WTC11 (cell line): ENCODE data around the gene LSM12. TPM values are rescaled to one million over a fixed set of nuclear protein-coding genes. Genes with fewer than 3 reads are reported as not detected.

Experiments used
- ATAC-seq: fragments of 200-7000 bp; cut with Tn5 transposase; 2 replicates; pipeline ENCODE4 v1.10.0; 2021; ENCODE audit warnings: mild to moderate bottlenecking, moderate library complexity
- CTCF ChIA-PET: fragments of 300-600 bp; sonication (Branson Sonifier 250); formaldehyde crosslinking; loops from one replicate; lab custom pipeline; 2021; ENCODE audit warnings: antibody characterized with exemption; lab: Charles Lee
- POLR2A ChIA-PET: fragments of 350-600 bp; sonication (Branson Sonifier 250); formaldehyde crosslinking; loops from one replicate; lab custom pipeline; 2021; ENCODE audit warnings: antibody characterized with exemption; lab: Charles Lee
- DNase-seq: peaks from one replicate; pipeline ENCODE4 v3.0.0; 2021; ENCODE audit warnings: low spot score
- H3K27ac Mint-ChIP-seq: 2 replicates; pipeline ENCODE4 v1.8.0; 2021; ENCODE audit warnings: mixed read lengths
- H3K27me3 Mint-ChIP-seq: 2 replicates; pipeline ENCODE4 v1.8.0; 2021; ENCODE audit warnings: low read depth, mild to moderate bottlenecking, moderate library complexity, mixed read lengths
- H3K36me3 Mint-ChIP-seq: 2 replicates; pipeline ENCODE4 v1.8.0; 2021; ENCODE audit warnings: mixed read lengths
- H3K4me1 Mint-ChIP-seq: 2 replicates; pipeline ENCODE4 v1.8.0; 2022; ENCODE audit warnings: mixed read lengths
- H3K4me3 Mint-ChIP-seq: 2 replicates; pipeline ENCODE4 v1.8.0; 2021; ENCODE audit warnings: mild to moderate bottlenecking, moderate library complexity, mixed read lengths
- H3K9me3 Mint-ChIP-seq: 2 replicates; pipeline ENCODE4 v1.8.0; 2021; ENCODE audit warnings: mixed read lengths
- AFF4 ChIP-seq: sonication (generic); formaldehyde crosslinking; IDR thresholded peaks from 2 replicates; pipeline ENCODE4 v1.8.1; 2023; ENCODE audit warnings: mild to moderate bottlenecking, missing genetic modification reagents, borderline replicate concordance
- CTCF ChIP-seq: fragments of 200-600 bp; IDR thresholded peaks from 2 replicates; pipeline ENCODE4 v1.8.0; 2022; ENCODE audit warnings: antibody characterized with exemption
- ESRRA ChIP-seq: sonication (generic); formaldehyde crosslinking; IDR thresholded peaks from 2 replicates; pipeline ENCODE4 v1.8.1; 2022; ENCODE audit warnings: mild to moderate bottlenecking, missing genetic modification reagents, borderline replicate concordance
- FOXP1 ChIP-seq: sonication (generic); formaldehyde crosslinking; IDR thresholded peaks from 2 replicates; pipeline ENCODE4 v1.8.0; 2022; ENCODE audit warnings: missing genetic modification reagents, mild to moderate bottlenecking, moderate library complexity, borderline replicate concordance
- FOXP4 ChIP-seq: sonication (generic); formaldehyde crosslinking; IDR thresholded peaks from 2 replicates; pipeline ENCODE4 v1.8.0; 2022; ENCODE audit warnings: mild to moderate bottlenecking, missing genetic modification reagents
- GABPB1 ChIP-seq: sonication (generic); formaldehyde crosslinking; IDR thresholded peaks from 2 replicates; pipeline ENCODE4 v1.8.1; 2023; ENCODE audit warnings: mild to moderate bottlenecking, missing genetic modification reagents
- GRHL2 ChIP-seq: fragments of 250-450 bp; sonication (Bioruptor Pico); IDR thresholded peaks from 2 replicates; pipeline ENCODE4 v1.8.0; 2022; ENCODE audit warnings: mild to moderate bottlenecking, moderate library complexity; ENCODE audit not compliant: insufficient replicate concordance, severe bottlenecking
- GTF2I ChIP-seq: fragments of 250-450 bp; sonication (Bioruptor Pico); conservative IDR thresholded peaks from 2 replicates; pipeline ENCODE4 v1.4.0; 2021; ENCODE audit warnings: mild to moderate bottlenecking
- HMGXB4 ChIP-seq: sonication (generic); formaldehyde crosslinking; IDR thresholded peaks from 2 replicates; pipeline ENCODE4 v1.8.1; 2023; ENCODE audit warnings: mild to moderate bottlenecking, moderate library complexity, missing genetic modification reagents
- MAX ChIP-seq: sonication (generic); formaldehyde crosslinking; IDR thresholded peaks from 2 replicates; pipeline ENCODE4 v1.8.0; 2022; ENCODE audit warnings: mild to moderate bottlenecking, missing genetic modification reagents
- MYBL2 ChIP-seq: sonication (generic); formaldehyde crosslinking; IDR thresholded peaks from 2 replicates; pipeline ENCODE4 v1.8.1; 2023; ENCODE audit warnings: mild to moderate bottlenecking, moderate library complexity, missing genetic modification reagents
- OVOL2 ChIP-seq: fragments of 250-450 bp; sonication (Bioruptor Pico); IDR thresholded peaks from 2 replicates; pipeline ENCODE4 v1.9.0; 2021; ENCODE audit warnings: mild to moderate bottlenecking, borderline replicate concordance
- PREB ChIP-seq: sonication (generic); formaldehyde crosslinking; IDR thresholded peaks from 2 replicates; pipeline ENCODE4 v1.8.1; 2022; ENCODE audit warnings: mild to moderate bottlenecking, missing genetic modification reagents, moderate library complexity, borderline replicate concordance
- SOX15 ChIP-seq: fragments of 250-450 bp; sonication (Bioruptor Pico); IDR thresholded peaks from 2 replicates; pipeline ENCODE4 v1.9.0; 2021; ENCODE audit warnings: mild to moderate bottlenecking
- ZNF121 ChIP-seq: sonication (generic); formaldehyde crosslinking; IDR thresholded peaks from 2 replicates; pipeline ENCODE4 v1.8.0; 2023; ENCODE audit warnings: missing genetic modification reagents
- ZNF263 ChIP-seq: sonication (generic); formaldehyde crosslinking; IDR thresholded peaks from 2 replicates; pipeline ENCODE4 v1.8.1; 2022; ENCODE audit warnings: low read depth, mild to moderate bottlenecking, moderate library complexity, missing genetic modification reagents
- ZNF396 ChIP-seq: fragments of 250-450 bp; sonication (Bioruptor Pico); IDR thresholded peaks from 2 replicates; pipeline ENCODE4 v1.8.0; 2021; ENCODE audit warnings: mild to moderate bottlenecking, moderate library complexity, borderline replicate concordance
- ZNF423 ChIP-seq: fragments of 250-450 bp; sonication (Bioruptor Pico); IDR thresholded peaks from 2 replicates; pipeline ENCODE4 v2.1.2; 2022; ENCODE audit warnings: mild to moderate bottlenecking, moderate library complexity
- total RNA-seq: library from RNA; stranded (reverse); gene quantifications from 3 replicates; pipeline ENCODE4 v1.2.3, GENCODE V29; 2021

Gene LSM12
- total RNA-seq, 1 experiment from 2014 or later = 102 TPM

- peaks cover 27% of the 10 kb centered on the region for H3K4me1 Mint-ChIP-seq
- no peak overlapping the region for H3K4me3 Mint-ChIP-seq
- no peaks in the 10 kb centered on the region for H3K9me3 Mint-ChIP-seq
- POLR2A ChIA-PET = interaction anchor here (1.1 kb wide), 2 partner anchors 38 to 42 kb away, joined by 3 read pairs; no protein-coding TSS in a partner anchor
- H3K27ac Mint-ChIP-seq = no peak overlapping the region
- peak; percentile 71 for ATAC-seq
- TF ChIP-seq CTCF = peak; percentile 50; the same call in 1 of the 2 replicates
- TF ChIP-seq GTF2I (CRISPR knock-in tag) = no peak
- TF ChIP-seq ZNF121 = 0 out of 2 replicates have a peak, but pooled peaks have one; percentile 42
- TF ChIP-seq FOXP1 (CRISPR knock-in tag) = no peak
- TF ChIP-seq, all 79 proteins: peak for 2
- Mint-ChIP-seq H3K27me3 (no peaks in the 10 kb centered on the region), H3K36me3 (peaks cover 30% of the 10 kb centered on the region)
- CTCF ChIA-PET = interaction anchor here (0.6 to 2.5 kb wide), 11 partner anchors 11 to 107 kb away, joined by 3 to 26 read pairs (median 6); partner anchors contain the start of genes ASB16 and HDAC5
- peak; percentile 69 for DNase-seq
Measured at GRCh38 chr17:44084131-44084538, 17.7 kb upstream of the LSM12 start.

- Mint-ChIP-seq H3K27ac (no peak overlapping the region), H3K4me3 (no peak overlapping the region), H3K27me3 (no peaks in the 10 kb centered on the region), H3K4me1 (peaks cover 22% of the 10 kb centered on the region), H3K9me3 (no peaks in the 10 kb centered on the region), H3K36me3 (peaks cover 27% of the 10 kb centered on the region)
- CTCF ChIA-PET = interaction anchor here (0.5 to 2.5 kb wide), 17 partner anchors 9 to 108 kb away, joined by 3 to 26 read pairs (median 4); partner anchors contain the start of genes ASB16 and HDAC5
- POLR2A ChIA-PET = interaction anchor here (1.0 to 1.1 kb wide), 4 partner anchors 13 to 41 kb away, joined by 3 read pairs; partner anchors contain the start of gene G6PC3
- ATAC-seq (no peak), DNase-seq (peak; percentile 26)
- no peak for TF ChIP-seq AFF4 (CRISPR knock-in tag)
- TF ChIP-seq GABPB1 (CRISPR knock-in tag) = peak; percentile 28; the same call in 1 of the 2 replicates
- TF ChIP-seq ZNF423 = no peak
- no peak for TF ChIP-seq SOX15 (CRISPR knock-in tag)
Measured at GRCh38 chr17:44083250-44083849, 16.9 kb upstream of the LSM12 start.

GRCh38 chr17:44082256-44082927 is 15.9 kb upstream of the LSM12 start:
- POLR2A ChIA-PET = interaction anchor here (0.6 kb wide), 1 partner anchor 38 kb away, joined by 3 read pairs; no protein-coding TSS in a partner anchor
- H3K4me3 Mint-ChIP-seq = no peak overlapping the region
- TF ChIP-seq ZNF396 (CRISPR knock-in tag) (no peak), HMGXB4 (CRISPR knock-in tag) (no peak), ZNF263 (CRISPR knock-in tag) (no peak), FOXP4 (CRISPR knock-in tag) (no peak), FOXP1 (CRISPR knock-in tag) (no peak), ESRRA (CRISPR knock-in tag) (no peak), OVOL2 (CRISPR knock-in tag) (no peak), GRHL2 (CRISPR knock-in tag) (no peak), PREB (CRISPR knock-in tag) (no peak), MAX (CRISPR knock-in tag) (no peak), MYBL2 (CRISPR knock-in tag) (no peak)

More at GRCh38 chr17:44082256-44082927, 15.9 kb upstream of the LSM12 start:
- DNase-seq = no peak
- H3K27ac Mint-ChIP-seq = peak overlapping the region; percentile 32; the same call in 1 of the 2 replicates
- CTCF ChIA-PET = interaction anchor here (0.7 to 2.5 kb wide), 4 partner anchors 29 to 68 kb away, joined by 3 to 26 read pairs (median 8); no protein-coding TSS in a partner anchor
- H3K36me3 Mint-ChIP-seq = peaks cover 33% of the 10 kb centered on the region
- ATAC-seq = no peak
- H3K4me1 Mint-ChIP-seq = peaks cover 12% of the 10 kb centered on the region
- no peaks in the 10 kb centered on the region for H3K27me3 Mint-ChIP-seq
- H3K9me3 Mint-ChIP-seq = no peaks in the 10 kb centered on the region
